ENCODE data around the gene NALCN.

The NALCN gene

DNA sequence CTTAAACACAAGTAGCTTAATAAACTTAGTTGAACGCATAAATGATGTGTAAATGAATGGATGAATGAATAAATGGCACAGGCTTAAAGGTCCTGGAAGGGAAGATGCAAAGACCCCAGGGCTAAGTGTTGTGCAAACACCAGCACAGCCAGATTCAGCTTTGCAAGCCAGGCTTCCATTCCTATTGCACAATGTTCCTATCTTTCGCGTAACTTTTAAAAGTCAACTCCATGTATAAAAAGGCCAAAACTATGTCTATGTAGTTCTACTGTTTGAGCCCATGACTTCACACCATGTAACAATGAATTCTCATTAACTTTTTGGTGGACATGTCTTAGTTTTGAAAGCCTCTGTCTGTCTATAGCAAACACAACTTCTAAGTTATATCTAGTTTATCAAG, 226.0 kb downstream of the NALCN start:
- DNase-seq: no peak

DNA sequence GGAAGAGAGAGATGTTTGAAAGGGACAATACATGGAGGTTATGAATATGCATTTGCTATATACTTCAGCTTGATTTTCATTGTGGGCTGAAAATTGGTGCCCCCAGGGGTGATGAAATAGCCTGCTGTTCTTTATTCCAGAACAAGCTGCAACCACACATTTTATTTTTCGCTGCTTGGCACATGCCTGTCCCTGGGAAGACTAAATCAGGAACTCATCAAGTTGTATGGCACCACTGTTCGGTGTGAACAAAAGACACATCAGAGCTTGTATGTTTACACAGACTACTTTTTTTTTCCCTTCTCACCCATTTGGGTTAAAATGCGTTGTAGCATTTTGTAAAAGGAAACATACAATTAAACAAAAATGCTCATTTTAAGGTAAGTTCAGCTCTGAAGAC, 230.7 kb downstream of the NALCN start:
- no peak for DNase-seq

- no peak for DNase-seq
Measured at GRCh38 chr13:101181076-101181685, 235.1 kb downstream of the NALCN start.

GRCh38 chr13:101179021-101179420, 237.3 kb downstream of the NALCN start:
- no peak for DNase-seq

DNA sequence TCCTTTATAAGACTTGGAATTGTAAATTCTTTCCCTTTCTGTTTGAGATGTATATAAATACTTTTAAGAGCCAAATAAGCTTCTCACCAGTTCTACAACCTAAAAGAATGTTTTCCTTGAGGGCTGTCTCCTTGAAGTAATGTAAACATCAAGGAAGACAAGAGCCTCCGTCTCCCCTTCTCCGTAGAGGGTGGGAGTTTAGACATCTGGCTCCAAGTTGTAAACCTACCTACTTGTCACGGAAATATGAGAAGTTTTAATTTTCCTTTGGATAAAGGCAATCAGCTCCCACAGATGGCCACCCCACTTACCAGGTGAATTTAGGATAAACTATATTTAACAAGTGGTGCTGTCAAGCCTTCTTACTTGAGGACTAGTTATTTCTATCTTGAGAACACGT, 237.9 kb downstream of the NALCN start:
- no peak for DNase-seq

DNA sequence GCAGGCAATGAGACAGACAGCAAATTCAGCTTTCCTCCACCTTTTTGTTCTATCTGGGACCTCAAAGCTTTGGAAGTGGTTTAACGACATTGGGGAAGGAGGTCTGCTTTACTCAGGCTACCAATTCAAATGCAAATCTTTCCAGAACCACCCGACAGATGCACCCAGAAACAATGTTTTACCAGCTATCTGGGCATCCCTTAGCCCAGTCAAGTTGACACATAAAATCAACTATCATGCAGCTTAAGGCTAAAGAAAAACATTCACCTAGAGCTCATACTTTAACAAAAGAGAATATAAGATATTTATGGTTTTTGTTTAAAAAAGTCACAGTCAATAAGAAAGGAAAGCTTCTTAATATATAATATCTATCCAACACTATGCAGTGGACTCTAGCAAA, 246.0 kb downstream of the NALCN start:
- DNase-seq: no peak

- no peak for DNase-seq
Measured at GRCh38 chr13:101157261-101157660, 259.0 kb downstream of the NALCN start.

- DNase-seq: no peak
Measured at GRCh38 chr13:101155920-101156319, 260.4 kb downstream of the NALCN start.

DNA sequence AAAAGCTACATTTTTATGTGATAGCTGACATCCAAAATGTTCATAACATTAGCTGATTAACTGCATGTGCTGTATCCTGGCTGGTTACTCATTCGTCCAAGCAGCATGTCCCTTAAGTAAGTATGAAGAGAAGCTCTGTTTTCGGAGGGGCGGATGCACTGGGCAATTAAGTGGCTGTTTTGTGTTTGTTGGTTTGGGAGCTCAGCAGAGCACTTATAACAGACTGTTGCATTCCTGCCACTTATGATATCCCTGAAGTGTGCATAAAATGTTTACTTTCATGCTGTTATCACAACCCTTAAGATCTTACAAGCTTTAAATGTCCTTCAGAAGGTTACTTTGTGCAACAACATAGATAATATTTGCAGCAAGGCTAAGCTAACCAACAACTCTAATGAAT, 264.1 kb downstream of the NALCN start:
- no peak for DNase-seq

DNA sequence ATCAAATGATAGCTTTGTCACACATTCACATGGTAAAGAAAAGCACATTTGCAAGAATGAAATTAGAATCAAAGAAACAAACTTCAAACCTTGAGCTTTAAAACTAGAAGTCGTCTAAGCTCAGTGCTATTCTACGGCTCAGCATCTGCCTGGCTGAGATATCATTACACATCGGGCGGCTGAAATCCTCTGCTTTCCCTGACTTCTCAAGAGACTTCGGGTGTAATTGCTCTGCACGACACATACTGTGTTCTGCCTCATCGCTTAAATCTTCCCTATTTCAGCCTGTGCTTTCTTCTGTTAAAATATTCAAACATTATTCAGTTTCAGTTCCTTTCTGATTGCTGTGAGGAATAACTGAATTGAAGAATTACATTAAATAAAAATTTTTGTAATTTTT, 265.3 kb downstream of the NALCN start:
- no peak for DNase-seq

- no peak for DNase-seq
Measured at GRCh38 chr13:101149735-101150384, 266.4 kb downstream of the NALCN start.

DNA sequence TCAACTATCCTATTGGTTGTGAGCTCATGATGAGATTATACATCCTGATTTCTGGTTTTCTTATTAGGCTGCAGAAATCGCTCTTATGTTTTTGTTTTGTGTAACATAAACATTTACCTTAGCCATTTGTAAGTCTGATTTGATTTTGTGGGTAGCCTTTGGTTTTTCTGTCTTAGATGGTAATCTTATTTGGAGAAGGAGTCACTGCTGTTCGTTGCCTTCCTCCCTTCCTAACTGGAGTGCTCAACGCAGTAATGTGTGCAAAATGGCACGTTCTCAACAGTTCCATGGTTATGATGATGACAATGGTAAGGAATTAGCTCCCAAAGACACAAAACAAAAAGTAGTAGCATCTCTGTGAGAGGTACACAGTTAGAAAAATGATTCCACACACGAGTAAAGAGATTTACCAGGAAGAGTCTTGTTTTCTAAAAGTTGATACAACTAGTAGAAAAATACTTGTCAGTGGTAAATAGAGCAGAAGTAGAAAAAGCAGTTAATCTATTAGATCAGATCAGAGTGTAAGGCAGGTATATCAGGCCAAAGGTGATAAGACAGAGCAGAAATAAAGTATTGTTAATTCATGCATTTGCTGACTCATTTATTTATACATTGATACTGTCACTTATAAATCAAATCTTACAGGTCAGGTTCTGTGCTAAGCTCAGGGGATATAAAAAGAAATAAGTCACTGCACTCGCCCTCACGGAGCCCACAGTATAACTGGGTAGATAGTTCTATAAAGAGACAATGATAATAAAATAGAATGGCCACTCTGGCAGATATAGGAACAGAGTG, 270.0 kb downstream of the NALCN start:
- DNase-seq: no peak

- no peak for DNase-seq
Measured at GRCh38 chr13:101144808-101145419, 271.4 kb downstream of the NALCN start.

- DNase-seq: no peak
Measured at GRCh38 chr13:101140936-101141335, 275.4 kb downstream of the NALCN start.

GRCh38 chr13:101140087-101140770, 276.1 kb downstream of the NALCN start:
- no peak for DNase-seq

- no peak for DNase-seq
Measured at GRCh38 chr13:101139081-101139480, 277.2 kb downstream of the NALCN start.

- DNase-seq: no peak
Measured at GRCh38 chr13:101127741-101128353, 288.5 kb downstream of the NALCN start.

GRCh38 chr13:101123028-101123427, 293.3 kb downstream of the NALCN start:
- no peak for DNase-seq

DNA sequence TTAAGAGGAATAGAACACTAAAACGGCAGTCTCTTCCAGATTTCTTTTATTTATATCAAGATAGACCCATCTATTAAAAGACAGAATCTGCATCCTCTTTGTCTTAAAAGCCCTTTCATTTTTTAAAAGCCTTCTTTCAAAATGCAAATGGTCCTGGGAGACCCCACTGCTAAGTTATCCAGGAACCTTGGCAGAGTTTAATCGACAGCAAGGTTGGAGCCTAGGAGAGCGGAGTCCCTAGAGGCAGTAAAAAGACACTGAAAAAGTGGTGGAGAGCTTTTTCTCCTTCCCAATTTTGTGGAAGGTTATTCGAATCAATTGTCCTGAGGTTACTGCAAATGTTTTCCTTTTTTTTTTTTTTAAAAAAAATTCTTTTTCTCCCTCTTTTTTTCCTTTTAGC, 294.7 kb downstream of the NALCN start:
- no peak for DNase-seq

GRCh38 chr13:101120007-101120406, 296.3 kb downstream of the NALCN start:
- no peak for DNase-seq

DNA sequence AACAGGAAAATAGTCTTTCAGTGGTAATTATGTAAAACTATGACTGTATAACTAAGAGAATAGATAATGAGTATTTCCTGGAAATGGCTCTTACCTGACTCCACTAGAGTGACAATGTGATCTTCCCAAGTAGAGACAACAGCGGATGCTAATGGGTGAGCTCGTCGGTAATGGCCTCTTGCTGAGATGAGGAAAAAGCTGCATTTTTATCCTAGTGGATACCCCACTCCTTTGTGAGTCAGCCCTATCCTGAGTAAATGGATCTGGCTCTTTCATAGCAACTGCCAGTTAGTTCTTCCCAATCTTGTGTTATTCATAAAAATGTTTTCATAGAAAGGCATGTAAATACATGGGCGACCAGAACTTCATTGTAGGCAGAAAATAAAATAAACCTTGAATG, 299.5 kb downstream of the NALCN start:
- DNase-seq: no peak

GRCh38 chr13:101116341-101116740, 300.0 kb downstream of the NALCN start:
- DNase-seq: no peak

GRCh38 chr13:101115762-101116171, 300.5 kb downstream of the NALCN start:
- DNase-seq: no peak
